ENCODE results near the gene EIF3A.

DNA sequence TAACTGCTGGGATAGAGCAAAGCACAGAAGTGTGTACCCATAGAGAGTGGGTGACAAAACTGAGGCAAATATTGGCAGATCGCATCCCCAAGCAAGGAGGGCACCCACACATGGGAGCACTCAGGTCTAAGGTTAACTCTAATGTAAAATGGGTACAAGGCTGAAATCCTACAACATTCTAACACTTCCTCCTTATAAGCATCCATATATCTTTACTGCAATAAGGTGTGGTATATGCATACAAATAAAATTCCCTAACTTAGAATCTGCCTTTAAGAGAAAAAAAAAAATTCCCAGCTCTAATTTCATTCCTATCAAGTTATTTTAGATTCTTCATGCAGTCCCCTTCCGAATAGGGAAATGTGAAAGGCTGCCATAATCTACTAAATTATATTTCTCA, 18.7 kb downstream of the EIF3A start:
- TF ChIP-seq, protein P1, sequence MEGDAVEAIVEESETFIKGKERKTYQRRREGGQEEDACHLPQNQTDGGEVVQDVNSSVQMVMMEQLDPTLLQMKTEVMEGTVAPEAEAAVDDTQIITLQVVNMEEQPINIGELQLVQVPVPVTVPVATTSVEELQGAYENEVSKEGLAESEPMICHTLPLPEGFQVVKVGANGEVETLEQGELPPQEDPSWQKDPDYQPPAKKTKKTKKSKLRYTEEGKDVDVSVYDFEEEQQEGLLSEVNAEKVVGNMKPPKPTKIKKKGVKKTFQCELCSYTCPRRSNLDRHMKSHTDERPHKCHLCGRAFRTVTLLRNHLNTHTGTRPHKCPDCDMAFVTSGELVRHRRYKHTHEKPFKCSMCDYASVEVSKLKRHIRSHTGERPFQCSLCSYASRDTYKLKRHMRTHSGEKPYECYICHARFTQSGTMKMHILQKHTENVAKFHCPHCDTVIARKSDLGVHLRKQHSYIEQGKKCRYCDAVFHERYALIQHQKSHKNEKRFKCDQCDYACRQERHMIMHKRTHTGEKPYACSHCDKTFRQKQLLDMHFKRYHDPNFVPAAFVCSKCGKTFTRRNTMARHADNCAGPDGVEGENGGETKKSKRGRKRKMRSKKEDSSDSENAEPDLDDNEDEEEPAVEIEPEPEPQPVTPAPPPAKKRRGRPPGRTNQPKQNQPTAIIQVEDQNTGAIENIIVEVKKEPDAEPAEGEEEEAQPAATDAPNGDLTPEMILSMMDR (IDR thresholded peaks at IDR 0.05; ENCODE audit: low read length): no peak
- no peak for TF ChIP-seq EZH2 (IDR thresholded peaks at IDR 0.05; ENCODE audit: borderline replicate concordance, low read length)
